HG03103 (cell line): Measurements from ENCODE around the gene DACH2.

ENCODE experiments used
- ATAC-seq: cut with Tn5 transposase; IDR thresholded peaks from one replicate; pipeline ENCODE4 v1.9.1; 2021; ENCODE audit warnings: low read depth; ENCODE audit not compliant: unreplicated experiment

The DACH2 gene

GRCh38 chrX:86263526-86263925 lies 115.3 kb downstream of the DACH2 start:
- no peak for ATAC-seq

- no peak for ATAC-seq
Measured at GRCh38 chrX:86295293-86295692, 147.0 kb downstream of the DACH2 start.

GRCh38 chrX:86322913-86323312 lies 174.7 kb downstream of the DACH2 start:
- no peak for ATAC-seq

GRCh38 chrX:86329174-86329573 lies 180.9 kb downstream of the DACH2 start:
- ATAC-seq: no peak

GRCh38 chrX:86348669-86349068 lies 200.4 kb downstream of the DACH2 start:
- ATAC-seq: no peak

GRCh38 chrX:86349115-86349514 lies 200.9 kb downstream of the DACH2 start:
- no peak for ATAC-seq

GRCh38 chrX:86369847-86370630 lies 221.8 kb downstream of the DACH2 start:
- no peak for ATAC-seq

GRCh38 chrX:86370927-86371326 lies 222.7 kb downstream of the DACH2 start:
- no peak for ATAC-seq

GRCh38 chrX:86379209-86379608 lies 231.0 kb downstream of the DACH2 start:
- no peak for ATAC-seq

GRCh38 chrX:86383681-86384540 lies 235.7 kb downstream of the DACH2 start:
- no peak for ATAC-seq

GRCh38 chrX:86407371-86407770 lies 259.1 kb downstream of the DACH2 start:
- ATAC-seq: no peak

- no peak for ATAC-seq
Measured at GRCh38 chrX:86421771-86422170, 273.5 kb downstream of the DACH2 start.

- ATAC-seq: no peak
Measured at GRCh38 chrX:86436116-86436515, 287.9 kb downstream of the DACH2 start.

GRCh38 chrX:86455495-86455894 lies 307.2 kb downstream of the DACH2 start:
- ATAC-seq: no peak

GRCh38 chrX:86460760-86461159 lies 312.5 kb downstream of the DACH2 start:
- no peak for ATAC-seq

GRCh38 chrX:86504297-86504696 lies 356.0 kb downstream of the DACH2 start:
- ATAC-seq: no peak

GRCh38 chrX:86507331-86507730 lies 359.1 kb downstream of the DACH2 start:
- no peak for ATAC-seq

GRCh38 chrX:86579777-86580176 lies 431.5 kb downstream of the DACH2 start:
- ATAC-seq: no peak

- no peak for ATAC-seq
Measured at GRCh38 chrX:86604607-86605006, 456.4 kb downstream of the DACH2 start.

- ATAC-seq: no peak
Measured at GRCh38 chrX:86696951-86697350, 548.7 kb downstream of the DACH2 start.

GRCh38 chrX:86711531-86712180 lies 563.4 kb downstream of the DACH2 start:
- ATAC-seq: no peak
